PC-3 (cell line): ENCODE results near the gene TRIM24. TPM values are rescaled to one million over a fixed set of nuclear protein-coding genes. Genes with fewer than 3 reads are reported as not detected.
"Not testable (repeated sequence)": the region's sequence is repeated elsewhere in the genome, so short reads cannot be mapped to it uniquely, and the experiment has no call there.

ENCODE experiments used
- ATAC-seq: fragments of 200-7000 bp; cut with Tn5 transposase; 2 replicates; pipeline ENCODE4 v1.9.1; 2020; ENCODE audit warnings: mild to moderate bottlenecking, moderate library complexity
- BruUV-seq: library from RNA; stranded (reverse); fragments of 400-500 nt; replicated peaks from 2 replicates; lab custom pipeline; 2021; lab: Mats Ljungman, UMichigan
- CTCF ChIA-PET: fragments of 300-600 bp; sonication (Branson Sonifier 250); formaldehyde crosslinking; loops from one replicate; lab custom pipeline; 2022; ENCODE audit warnings: antibody characterized with exemption; lab: Charles Lee
- POLR2A ChIA-PET: fragments of 300-600 bp; sonication (Branson Sonifier 250); formaldehyde crosslinking; loops from one replicate; lab custom pipeline; 2022; ENCODE audit warnings: antibody characterized with exemption; ENCODE audit not compliant: unreplicated experiment; lab: Charles Lee
- DNase-seq: peaks from one replicate; pipeline ENCODE4 v3.0.0-alpha.2; 2015
- H2AFZ ChIP-seq: fragments of 300-600 bp; sonication (generic); 2 replicates; pipeline ENCODE4 v1.6.0; 2016; ENCODE audit warnings: antibody characterized with exemption, low read length
- H3F3A ChIP-seq: fragments of 300-600 bp; sonication (generic); one replicate; pipeline ENCODE4 v1.6.0; 2017; ENCODE audit warnings: antibody characterized with exemption, low read length, control low read depth, mild to moderate bottlenecking; ENCODE audit not compliant: unreplicated experiment
- H3K27ac ChIP-seq: fragments of 300-600 bp; sonication (generic); 2 replicates; pipeline ENCODE4 v1.5.1; 2016; ENCODE audit warnings: mild to moderate bottlenecking, low read length
- H3K27me3 ChIP-seq: fragments of 300-600 bp; sonication (generic); 2 replicates; pipeline ENCODE4 v1.6.1; 2016; ENCODE audit warnings: low read length, mixed read lengths
- H3K36me3 ChIP-seq: fragments of 300-600 bp; sonication (generic); 2 replicates; pipeline ENCODE4 v1.6.1; 2016; ENCODE audit warnings: low read depth, mixed run types, low read length, mixed read lengths
- H3K4me1 ChIP-seq: fragments of 300-600 bp; sonication (generic); 2 replicates; pipeline ENCODE4 v1.5.1; 2016; ENCODE audit warnings: low read length; ENCODE audit not compliant: insufficient read depth
- H3K4me2 ChIP-seq: fragments of 300-600 bp; sonication (generic); 2 replicates; pipeline ENCODE4 v1.6.0; 2016; ENCODE audit warnings: low read length
- H3K4me3 ChIP-seq: fragments of 300-600 bp; sonication (generic); 2 replicates; pipeline ENCODE4 v1.5.1; 2016; ENCODE audit warnings: mild to moderate bottlenecking, low read length, mixed read lengths
- H3K79me2 ChIP-seq: fragments of 300-600 bp; sonication (generic); 2 replicates; pipeline ENCODE4 v1.6.1; 2017; ENCODE audit warnings: low read length, mixed read lengths
- H3K9ac ChIP-seq: fragments of 300-600 bp; sonication (generic); 2 replicates; pipeline ENCODE4 v1.6.0; 2016; ENCODE audit warnings: mild to moderate bottlenecking, low read length
- H3K9me2 ChIP-seq: fragments of 300-600 bp; sonication (generic); replicated peaks from 2 replicates; pipeline ENCODE4 v1.6.1; 2016; ENCODE audit warnings: mixed run types, low read length, mixed read lengths
- H3K9me3 ChIP-seq: fragments of 300-600 bp; sonication (generic); 2 replicates; pipeline ENCODE4 v1.6.1; 2016; ENCODE audit warnings: low read length, mixed read lengths
- H4K20me1 ChIP-seq: fragments of 300-600 bp; sonication (generic); 2 replicates; pipeline ENCODE4 v1.6.1; 2016; ENCODE audit warnings: low read length, mixed read lengths
- EZH2 ChIP-seq: fragments of 300-600 bp; sonication (generic); IDR thresholded peaks from one replicate; pipeline ENCODE4 v1.6.1; 2017; ENCODE audit warnings: antibody characterized with exemption, mild to moderate bottlenecking, low read length; ENCODE audit not compliant: unreplicated experiment
- EZH2phosphoT487 ChIP-seq: fragments of 300-600 bp; sonication (generic); IDR thresholded peaks from 2 replicates; pipeline ENCODE4 v1.6.1; 2018; ENCODE audit warnings: mild to moderate bottlenecking, antibody characterized with exemption, low read length, borderline replicate concordance
- intact Hi-C: fragments of 100-400 bp; cut with micrococcal nuclease; formaldehyde crosslinking; loops from 2 replicates; pipeline ENCODE4 v1.9.0; 2023
- total RNA-seq: library from RNA; depleted of rRNA; stranded (reverse); fragments of >200 nt; gene quantifications from 2 replicates; pipeline ENCODE4 v1.2.3, GENCODE V29; 2014
- TF ChIP-seq, protein P1 (sequence below): fragments of 300-600 bp; sonication (generic); conservative IDR thresholded peaks from 2 replicates; pipeline ENCODE4 v1.5.1; 2017; ENCODE audit warnings: antibody characterized with exemption, low read depth, mild to moderate bottlenecking, low read length

TRIM24 gene
- total RNA-seq, 1 experiment from 2014 or later, result 12.9 TPM

DNA sequence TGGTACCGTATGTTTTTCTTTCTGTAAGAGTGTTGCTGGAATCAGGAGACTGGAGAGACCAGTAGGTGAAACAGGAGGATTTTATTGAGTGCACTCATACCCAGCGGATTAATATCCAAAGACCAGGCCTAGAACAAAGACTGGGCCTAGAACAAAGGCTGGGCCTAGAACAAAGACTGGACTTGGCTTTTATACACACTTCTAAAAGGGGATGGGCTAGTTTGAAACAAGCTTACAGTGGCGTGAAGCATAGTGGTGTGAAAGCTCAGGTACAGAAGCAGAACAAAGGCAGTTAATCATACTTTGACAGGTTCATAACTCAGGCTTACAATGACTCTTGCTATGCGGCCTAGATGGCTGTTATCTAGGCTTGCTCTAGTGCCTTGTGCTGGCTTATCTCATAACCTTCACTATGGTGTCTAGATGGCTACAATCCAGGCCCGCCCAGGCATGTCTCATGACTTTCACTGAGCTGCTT is 67.7 kb downstream of the TRIM24 start:
- BruUV-seq, result no TSS peak
- no peak overlapping the region for H3K27ac ChIP-seq
- H3K79me2 ChIP-seq, result no peaks in the 10 kb centered on the region
- H3K27me3 ChIP-seq, result no peaks in the 10 kb centered on the region
- H3K9ac ChIP-seq, result no peak overlapping the region
- POLR2A ChIA-PET, result no interaction called here
- H3K4me1 ChIP-seq, result no peaks in the 10 kb centered on the region
- H2AFZ ChIP-seq, result no peak overlapping the region
- TF ChIP-seq, protein P1, sequence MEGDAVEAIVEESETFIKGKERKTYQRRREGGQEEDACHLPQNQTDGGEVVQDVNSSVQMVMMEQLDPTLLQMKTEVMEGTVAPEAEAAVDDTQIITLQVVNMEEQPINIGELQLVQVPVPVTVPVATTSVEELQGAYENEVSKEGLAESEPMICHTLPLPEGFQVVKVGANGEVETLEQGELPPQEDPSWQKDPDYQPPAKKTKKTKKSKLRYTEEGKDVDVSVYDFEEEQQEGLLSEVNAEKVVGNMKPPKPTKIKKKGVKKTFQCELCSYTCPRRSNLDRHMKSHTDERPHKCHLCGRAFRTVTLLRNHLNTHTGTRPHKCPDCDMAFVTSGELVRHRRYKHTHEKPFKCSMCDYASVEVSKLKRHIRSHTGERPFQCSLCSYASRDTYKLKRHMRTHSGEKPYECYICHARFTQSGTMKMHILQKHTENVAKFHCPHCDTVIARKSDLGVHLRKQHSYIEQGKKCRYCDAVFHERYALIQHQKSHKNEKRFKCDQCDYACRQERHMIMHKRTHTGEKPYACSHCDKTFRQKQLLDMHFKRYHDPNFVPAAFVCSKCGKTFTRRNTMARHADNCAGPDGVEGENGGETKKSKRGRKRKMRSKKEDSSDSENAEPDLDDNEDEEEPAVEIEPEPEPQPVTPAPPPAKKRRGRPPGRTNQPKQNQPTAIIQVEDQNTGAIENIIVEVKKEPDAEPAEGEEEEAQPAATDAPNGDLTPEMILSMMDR, result no peak
- TF ChIP-seq EZH2phosphoT487, result no peak
- TF ChIP-seq EZH2, result no peak
- H3K9me2 ChIP-seq, result no peaks in the 10 kb centered on the region
- H3K4me3 ChIP-seq, result no peak overlapping the region; the same call in 1 of the 2 replicates
- peaks cover 29% of the 10 kb centered on the region for H3K9me3 ChIP-seq
- H3K4me2 ChIP-seq, result no peak overlapping the region
- H3F3A ChIP-seq, result no peaks in the 10 kb centered on the region
- DNase-seq (no peak), ATAC-seq (no peak)
- CTCF ChIA-PET, result no interaction called here
- no peaks in the 10 kb centered on the region for H4K20me1 ChIP-seq
- H3K36me3 ChIP-seq, result peaks cover 65% of the 10 kb centered on the region
- intact Hi-C loops, result no loop called here

DNA sequence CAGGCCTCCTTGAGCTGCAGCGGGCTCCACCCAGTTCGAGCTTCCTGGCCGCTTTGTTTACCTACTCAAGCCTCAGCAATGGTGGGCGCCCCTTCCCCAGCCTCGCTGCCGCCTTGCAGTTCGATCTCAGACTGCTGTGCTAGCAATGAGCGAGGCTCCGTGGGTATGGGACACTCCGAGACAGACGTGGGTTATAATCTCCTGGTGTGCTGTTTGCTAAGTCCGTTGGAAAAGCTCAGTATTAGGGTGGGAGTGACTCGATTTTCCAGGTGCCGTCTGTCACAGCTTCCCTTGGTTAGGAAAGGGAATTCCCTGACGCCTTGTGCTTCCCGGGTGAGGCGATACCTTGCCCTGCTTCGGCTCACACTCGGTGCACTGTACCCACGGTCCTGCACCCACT is 76.8 kb downstream of the TRIM24 start:
- H2AFZ ChIP-seq, DNase-seq, intact Hi-C loops, BruUV-seq, POLR2A ChIA-PET, H3K4me3 ChIP-seq, H3K27me3 ChIP-seq, H3F3A ChIP-seq, H3K4me2 ChIP-seq, H4K20me1 ChIP-seq, H3K27ac ChIP-seq, CTCF ChIA-PET, H3K4me1 ChIP-seq, H3K79me2 ChIP-seq, H3K9ac ChIP-seq, H3K9me3 ChIP-seq, H3K9me2 ChIP-seq, ATAC-seq: not testable (repeated sequence)
- peaks cover 14% of the 10 kb centered on the region for H3K36me3 ChIP-seq

DNA sequence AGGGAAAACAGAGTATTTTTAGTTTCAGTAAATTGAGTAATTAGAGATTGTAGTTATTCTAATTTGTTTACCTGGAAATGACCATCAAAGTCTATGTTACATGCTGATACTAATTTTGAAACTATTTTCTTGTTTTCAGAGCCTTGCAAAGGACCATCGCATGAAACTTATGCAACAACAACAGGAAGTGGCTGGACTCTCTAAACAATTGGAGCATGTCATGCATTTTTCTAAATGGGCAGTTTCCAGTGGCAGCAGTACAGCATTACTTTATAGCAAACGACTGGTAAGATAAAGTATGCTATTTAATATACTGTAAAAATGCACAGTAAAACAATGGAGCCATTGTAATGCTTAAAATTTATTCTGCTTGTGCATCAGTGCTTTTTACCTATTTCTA is 78.5 kb downstream of the TRIM24 start:
- H3K79me2 ChIP-seq, result no peaks in the 10 kb centered on the region
- H3K9ac ChIP-seq, result no peak overlapping the region
- ChIA-PET CTCF (no interaction called here), POLR2A (no interaction called here)
- H4K20me1 ChIP-seq, result no peaks in the 10 kb centered on the region
- H3F3A ChIP-seq, result no peaks in the 10 kb centered on the region
- intact Hi-C loops, result no loop called here
- no peaks in the 10 kb centered on the region for H3K27me3 ChIP-seq
- no peaks in the 10 kb centered on the region for H3K4me1 ChIP-seq
- no peaks in the 10 kb centered on the region for H3K9me3 ChIP-seq
- H3K36me3 ChIP-seq, result peaks cover 14% of the 10 kb centered on the region
- DNase-seq, result no peak
- no peak overlapping the region for H3K4me3 ChIP-seq
- no peaks in the 10 kb centered on the region for H3K9me2 ChIP-seq
- H3K27ac ChIP-seq, result no peak overlapping the region
- TF ChIP-seq EZH2 (no peak), EZH2phosphoT487 (no peak)
- TF ChIP-seq, protein P1, result no peak
- H3K4me2 ChIP-seq, result no peak overlapping the region
- no TSS peak for BruUV-seq
- no peak overlapping the region for H2AFZ ChIP-seq
- no peak for ATAC-seq
